HUDEP-2 (cell line): ENCODE results near the gene C2orf78.

Experiments used
- DNase-seq, 76 experiments: peaks; one replicate each; lab custom pipeline; 2025; ENCODE audit not compliant: unreplicated experiment in 76 of 76; lab: John Stamatoyannopoulos, UW

The C2orf78 gene

GRCh38 chr2:73836141-73836943, 52.4 kb downstream of the C2orf78 start:
- DNase-seq = no peak

- no peak for DNase-seq
Measured at GRCh38 chr2:73837847-73838585, 54.0 kb downstream of the C2orf78 start.

GRCh38 chr2:73838889-73839534, 55.0 kb downstream of the C2orf78 start:
- DNase-seq = no peak

GRCh38 chr2:73839653-73840411, 55.8 kb downstream of the C2orf78 start:
- no peak for DNase-seq

GRCh38 chr2:73841912-73842738, 58.1 kb downstream of the C2orf78 start:
- DNase-seq = no peak

- DNase-seq = no peak
Measured at GRCh38 chr2:73842739-73843019, 58.7 kb downstream of the C2orf78 start.

- no peak for DNase-seq
Measured at GRCh38 chr2:73844087-73844486, 60.1 kb downstream of the C2orf78 start.

- no peak for DNase-seq
Measured at GRCh38 chr2:73850009-73850408, 66.0 kb downstream of the C2orf78 start.

- peak in 8 of 76 experiments; percentile 1 to 26 (median 7) for DNase-seq
Measured at GRCh38 chr2:73851274-73851673, 67.3 kb downstream of the C2orf78 start.

- DNase-seq = no peak
Measured at GRCh38 chr2:73852020-73852419, 68.0 kb downstream of the C2orf78 start.

- no peak for DNase-seq
Measured at GRCh38 chr2:73855526-73855925, 71.5 kb downstream of the C2orf78 start.

- DNase-seq = no peak
Measured at GRCh38 chr2:73856214-73856613, 72.2 kb downstream of the C2orf78 start.

- DNase-seq = no peak
Measured at GRCh38 chr2:73859721-73860586, 76.0 kb downstream of the C2orf78 start.

GRCh38 chr2:73862987-73863386, 79.0 kb downstream of the C2orf78 start:
- DNase-seq = no peak
